Activated CD8-positive, alpha-beta memory T cell treated with anti-CD3 and anti-CD28 coated beads, Interleukin-2, amount 50 U/mL, for 1 hour (primary cell): ENCODE measurements around the gene SLC38A10.

Source experiments
- DNase-seq: peaks from one replicate; pipeline ENCODE4 v3.0.0-alpha.2; 2020; ENCODE audit errors: extremely low read depth

SLC38A10 gene

DNA sequence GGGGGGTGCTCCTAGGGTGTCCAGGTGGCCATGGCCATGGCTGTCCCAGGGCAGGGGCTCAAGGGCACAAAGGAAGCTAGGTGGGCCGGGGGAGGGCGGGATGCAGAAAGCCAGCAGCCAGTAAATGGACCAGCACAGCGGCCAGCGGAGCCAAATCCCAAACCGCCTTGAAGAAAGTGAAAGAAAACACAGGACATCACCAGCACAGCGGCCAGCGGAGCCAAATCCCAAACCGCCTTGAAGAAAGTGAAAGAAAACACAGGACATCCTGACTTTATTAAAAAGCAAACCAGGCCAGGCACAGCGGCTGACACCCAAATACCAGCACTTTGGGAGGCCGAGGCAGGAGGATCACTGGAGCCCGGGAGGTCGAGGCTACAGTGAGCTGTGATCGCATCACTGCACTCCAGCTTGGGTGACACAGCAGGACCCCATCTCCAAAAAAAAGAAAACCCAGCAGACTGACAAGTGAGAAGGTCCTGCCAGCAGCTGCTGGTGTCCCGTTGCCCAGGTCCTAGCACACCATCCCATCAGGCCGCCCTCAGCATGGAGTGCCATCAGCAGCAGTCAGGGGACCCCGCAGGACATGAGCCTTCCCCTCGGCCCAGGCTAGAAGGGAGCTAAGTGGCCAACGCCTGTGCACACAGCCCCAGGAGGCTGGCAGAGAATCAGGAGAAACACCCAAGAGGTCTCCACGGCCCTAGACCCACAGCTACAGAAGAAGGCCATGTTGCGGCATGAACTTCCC lies 17.0 kb downstream of the SLC38A10 start:
- DNase-seq: no peak

DNA sequence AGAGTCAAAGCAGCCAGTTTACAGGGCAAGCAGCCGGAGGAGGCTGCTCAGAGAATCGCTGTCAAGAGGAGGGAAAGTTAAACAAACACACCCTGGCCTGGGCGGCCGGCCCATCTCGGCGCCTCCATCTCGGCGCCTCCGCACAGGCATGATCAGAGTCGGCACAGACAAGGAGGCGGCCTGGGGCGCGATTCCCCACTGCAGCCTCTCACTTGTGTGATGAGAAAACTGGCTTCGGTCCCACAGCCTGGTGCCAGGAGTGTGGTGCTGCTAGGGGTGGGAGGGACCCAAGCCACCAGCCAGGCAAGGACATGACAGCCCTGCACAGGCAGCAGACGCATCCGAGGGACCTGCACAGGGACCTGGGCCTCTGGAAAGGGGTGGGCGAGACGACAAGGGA lies 17.7 kb downstream of the SLC38A10 start:
- no peak for DNase-seq

DNA sequence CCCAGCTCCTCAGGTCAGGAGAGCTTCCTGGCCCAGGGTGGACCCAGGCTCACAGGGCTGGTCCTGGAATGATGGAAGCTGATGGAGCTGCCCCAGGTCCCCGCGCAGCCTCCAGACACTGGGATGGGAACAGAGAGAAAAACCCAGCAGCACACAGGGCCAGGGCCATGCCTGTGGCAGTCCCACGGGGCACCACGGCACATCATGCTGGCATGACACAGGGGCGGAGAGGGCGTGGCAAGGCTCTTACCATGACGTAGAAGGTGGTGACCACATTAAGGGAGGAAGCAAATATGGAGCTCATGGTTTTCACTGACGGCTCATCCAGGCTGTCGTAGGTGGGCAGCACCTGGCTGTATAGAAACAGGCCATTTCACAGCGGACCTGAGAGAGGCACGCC lies 18.3 kb downstream of the SLC38A10 start:
- DNase-seq: no peak

DNA sequence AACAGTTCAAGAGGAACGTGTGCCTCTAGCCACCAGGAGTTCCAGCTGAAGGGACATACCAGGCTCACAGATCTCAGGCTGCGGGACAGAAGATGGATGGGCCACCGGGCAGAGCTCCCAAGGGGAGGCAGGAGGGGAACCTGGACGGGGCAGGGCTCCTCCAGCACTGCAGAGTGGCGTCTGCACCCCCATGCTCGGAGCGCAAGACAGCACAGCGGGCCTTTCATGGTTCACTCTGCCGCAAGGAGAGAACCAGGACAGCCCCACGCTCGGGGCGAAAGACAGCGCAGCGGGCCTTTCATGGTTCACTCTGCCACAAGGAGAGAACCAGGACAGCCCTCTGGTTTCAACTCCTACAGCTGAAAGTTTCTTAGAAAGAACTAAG lies 20.6 kb downstream of the SLC38A10 start:
- DNase-seq: no peak

DNA sequence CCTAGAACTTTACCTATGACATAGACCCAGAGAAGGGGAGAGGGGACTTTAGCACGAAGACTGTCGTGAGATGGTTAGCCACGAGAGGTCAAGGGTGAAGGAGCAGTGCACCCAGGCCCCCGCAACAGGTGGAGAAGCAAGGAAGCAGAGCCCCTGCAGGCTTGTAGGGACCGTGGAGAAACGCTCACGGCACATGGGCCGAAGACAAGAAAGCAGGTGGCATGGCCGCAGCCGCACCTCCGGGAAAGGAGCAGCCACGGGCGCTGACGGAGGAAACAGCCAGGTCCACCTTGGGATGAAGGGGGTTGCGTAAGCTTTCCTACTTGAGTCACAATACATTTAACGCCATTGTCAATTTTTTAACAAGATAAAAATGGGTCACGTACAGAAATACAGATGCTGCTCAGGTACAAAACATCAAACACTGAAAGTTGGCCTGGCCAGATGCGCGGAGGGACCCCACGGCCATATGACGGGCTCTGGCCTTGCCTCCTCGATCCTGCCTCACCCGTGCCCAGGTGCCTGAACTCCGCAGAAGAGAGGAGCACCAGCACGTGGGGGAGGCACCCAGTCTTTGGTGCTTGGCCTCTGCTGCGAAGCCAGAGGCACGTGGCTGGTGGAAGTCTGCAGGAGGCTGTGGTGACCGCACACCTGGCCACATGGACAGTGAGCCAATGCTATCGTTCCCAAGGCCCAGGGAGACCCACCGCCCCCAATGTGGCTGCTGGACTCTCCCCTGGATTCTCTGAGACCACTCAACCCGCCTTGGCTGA lies 21.2 kb downstream of the SLC38A10 start:
- no peak for DNase-seq

DNA sequence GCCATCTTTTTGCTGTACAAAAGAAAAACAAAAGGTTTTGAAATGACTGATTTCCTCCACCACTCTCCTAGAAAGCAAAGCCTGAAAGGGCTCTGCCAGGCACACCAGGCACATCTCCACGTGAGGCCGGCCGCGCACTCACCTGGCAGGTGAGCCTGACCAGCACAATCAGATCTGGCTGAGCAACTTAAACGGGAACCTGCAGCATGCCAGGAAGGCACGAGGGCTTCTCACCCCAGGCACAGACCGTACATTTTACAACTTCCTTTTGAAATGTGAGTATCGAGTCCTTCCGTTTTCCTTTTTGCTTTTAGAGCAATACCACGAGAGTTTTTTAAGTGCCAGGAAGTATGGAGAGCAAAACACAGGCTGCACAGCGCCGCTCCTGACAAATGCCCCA lies 22.5 kb downstream of the SLC38A10 start:
- DNase-seq: no peak

DNA sequence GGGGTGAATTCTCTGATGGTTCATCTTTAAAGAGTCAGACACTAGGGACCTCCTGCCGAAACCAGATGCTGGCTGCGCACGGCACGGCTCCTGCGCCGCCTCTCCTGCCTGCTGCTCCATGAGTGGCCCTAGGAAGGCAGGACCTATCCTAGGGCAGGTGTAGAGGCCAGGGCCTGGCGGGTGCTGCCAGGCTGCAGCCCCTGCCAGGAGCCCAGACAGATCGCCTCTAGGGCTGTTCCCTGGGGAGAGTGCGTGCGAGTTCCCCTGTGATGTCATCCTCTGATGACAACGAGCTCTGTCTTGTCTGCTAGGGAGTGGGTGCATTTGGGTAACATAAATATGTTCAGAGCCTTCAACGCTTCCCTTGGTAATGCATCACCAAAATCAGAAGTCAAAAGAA lies 23.9 kb downstream of the SLC38A10 start:
- no peak for DNase-seq

DNA sequence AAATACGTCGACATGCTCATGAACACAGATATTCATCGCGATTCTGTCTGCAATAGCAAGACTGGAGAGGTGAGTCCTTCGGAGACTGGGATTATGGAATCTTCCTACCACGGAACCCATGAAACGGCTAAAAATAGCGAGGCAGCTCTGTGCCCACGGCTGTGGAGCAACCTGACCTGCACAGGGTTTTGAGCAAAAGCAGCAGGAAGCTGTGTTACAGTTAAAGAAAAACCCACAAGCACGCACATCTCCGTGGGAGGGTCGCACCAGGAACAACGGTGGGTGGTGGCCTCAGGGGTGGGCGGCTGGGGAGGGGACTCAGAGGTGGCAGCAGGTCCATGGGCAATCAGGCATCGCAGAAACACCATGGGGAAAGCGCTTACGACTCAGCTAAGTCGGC lies 24.8 kb downstream of the SLC38A10 start:
- DNase-seq: no peak

DNA sequence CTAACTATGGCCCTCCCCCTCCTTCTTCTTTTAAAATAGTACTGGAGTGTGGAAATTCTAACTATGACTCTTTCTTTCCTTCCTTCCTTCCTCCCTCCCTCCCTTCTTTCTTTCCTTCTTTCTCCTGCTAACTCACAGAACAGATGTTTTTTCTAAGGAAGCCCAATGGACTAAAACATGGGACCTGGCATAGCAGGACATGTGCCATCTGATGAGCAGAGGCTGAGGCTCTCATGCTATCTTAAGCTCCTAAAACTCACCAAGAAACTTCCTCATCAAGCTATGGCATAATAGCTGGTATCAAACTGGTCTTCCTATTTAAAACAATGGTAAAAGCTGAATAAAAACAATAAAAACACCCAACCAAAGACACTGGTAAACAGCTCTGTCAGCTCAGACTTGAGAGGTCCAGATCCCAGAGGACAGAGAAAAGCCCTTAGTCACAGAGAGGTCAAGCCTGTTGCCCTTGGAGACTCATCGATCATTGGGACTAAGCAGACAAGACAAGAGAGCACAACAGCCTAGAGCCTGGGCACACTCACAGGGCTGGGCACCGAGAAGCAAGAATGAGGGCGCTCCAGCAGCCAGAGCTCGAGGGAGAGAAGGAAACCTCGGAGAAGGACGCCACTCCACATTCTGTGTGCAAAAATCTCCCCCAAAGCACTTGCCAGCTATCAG lies 27.6 kb downstream of the SLC38A10 start:
- DNase-seq: no peak

DNA sequence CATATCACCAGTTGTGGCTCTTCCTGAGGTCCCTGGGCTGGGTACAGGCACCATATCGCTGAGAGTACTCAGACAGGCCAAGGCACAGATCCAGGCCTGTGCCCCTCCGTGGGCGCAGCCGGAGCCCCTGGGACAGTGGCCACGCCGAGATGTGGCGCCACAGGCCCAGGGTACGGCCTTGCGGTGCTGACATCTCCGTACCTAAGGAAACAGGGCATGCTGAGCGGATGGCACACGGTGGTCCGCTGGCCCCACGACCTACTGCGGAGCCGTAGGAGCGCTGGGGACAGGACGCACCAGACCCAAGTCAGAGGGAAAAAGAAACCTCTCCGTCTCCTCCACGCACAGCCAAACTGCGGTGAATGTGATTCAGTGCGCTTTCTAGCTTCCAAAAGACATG lies 29.5 kb downstream of the SLC38A10 start:
- no peak for DNase-seq

DNA sequence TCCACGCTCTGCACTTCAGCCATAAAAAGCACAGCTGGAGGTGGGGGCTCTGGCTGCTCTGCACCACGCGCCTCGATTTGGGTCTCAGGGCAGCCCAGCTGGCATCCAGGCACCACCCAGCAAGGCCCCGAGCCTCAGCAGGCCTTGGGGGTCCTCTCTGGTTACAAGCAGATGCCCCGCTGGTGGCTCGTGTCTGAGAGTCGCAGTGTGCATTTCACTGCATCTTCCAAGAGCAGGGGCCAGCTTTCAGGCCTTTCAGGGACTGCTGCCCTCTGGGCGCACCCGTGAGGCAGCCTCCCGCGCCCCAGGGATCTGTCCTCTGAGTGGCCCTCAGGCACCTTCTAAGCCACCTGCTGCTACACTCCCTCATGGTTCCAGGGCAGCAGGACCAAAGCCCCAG lies 30.5 kb downstream of the SLC38A10 start:
- no peak for DNase-seq

DNA sequence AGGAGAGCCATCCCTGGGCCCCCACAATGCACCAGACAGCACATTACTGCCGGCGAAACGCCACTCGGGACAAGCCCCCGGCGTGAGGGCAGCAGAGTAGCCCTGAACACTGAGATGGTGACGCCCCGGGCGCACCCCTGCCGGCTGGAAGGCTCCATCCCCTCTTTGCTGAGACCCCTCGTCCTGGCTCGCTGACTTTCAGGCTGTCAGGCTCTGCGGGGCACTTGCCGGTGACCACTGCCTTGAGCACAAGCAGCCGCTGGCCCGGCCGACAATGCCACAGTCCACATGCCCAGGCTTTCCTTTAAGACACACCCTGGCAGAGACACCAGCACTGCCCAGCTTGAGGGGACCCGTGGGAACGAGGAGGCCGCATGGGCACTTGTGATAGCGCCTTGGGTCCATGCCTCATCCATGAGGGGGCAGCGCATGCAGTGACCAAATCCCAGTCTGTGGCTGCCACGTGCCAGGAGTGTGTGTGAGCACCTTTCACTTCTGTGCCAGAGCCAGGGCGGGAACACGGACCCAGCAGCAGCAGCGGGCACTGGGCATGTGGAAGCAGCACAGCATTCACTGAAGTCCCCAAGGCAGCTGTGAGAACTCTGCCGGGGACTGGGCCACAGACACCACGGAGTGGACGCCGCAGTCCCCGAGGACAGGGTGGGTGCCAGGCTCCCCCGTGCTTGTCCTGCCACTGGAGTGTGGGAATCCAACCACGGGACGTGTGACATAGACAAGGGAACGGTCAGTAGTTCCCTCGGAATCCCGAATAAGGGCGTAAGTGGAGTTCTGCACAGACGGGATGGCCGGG lies 31.5 kb downstream of the SLC38A10 start:
- no peak for DNase-seq

DNA sequence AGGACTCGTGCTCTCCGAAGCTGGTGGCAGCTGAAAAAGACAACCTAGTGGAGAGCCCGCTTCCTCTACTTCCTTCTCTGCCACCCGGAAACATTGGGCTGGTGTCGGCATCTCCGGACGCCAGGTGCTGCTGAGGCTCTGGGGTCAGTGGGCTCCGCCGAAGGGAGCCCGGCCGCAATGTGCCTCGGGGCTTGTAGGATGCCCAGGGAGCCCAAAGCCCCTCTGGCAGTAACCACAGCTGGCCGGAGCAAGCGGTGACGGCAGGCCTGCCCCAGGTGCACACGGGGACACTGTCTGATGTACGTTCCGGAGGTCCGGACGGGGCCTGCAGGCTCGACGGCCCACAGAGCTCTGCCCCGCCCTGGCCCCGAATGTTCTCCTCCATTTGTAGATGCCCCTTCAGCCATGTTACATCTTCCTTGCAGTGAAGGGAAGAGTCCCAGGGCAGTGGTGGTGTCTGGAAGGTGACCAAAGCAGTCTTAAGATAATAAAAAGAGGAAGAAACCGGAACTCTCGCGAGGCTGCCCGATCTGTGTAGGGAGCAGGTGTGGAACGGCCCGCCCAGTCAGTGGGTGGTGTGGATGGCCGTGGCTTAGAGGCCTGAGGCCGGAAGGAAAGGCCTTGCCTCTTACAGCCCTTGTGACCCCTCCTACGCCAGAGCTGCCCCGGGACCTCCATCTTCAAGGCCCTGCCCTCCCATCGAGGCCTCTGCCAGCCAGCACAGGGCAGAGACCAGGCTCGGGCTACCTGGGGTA lies 33.3 kb downstream of the SLC38A10 start:
- no peak for DNase-seq

DNA sequence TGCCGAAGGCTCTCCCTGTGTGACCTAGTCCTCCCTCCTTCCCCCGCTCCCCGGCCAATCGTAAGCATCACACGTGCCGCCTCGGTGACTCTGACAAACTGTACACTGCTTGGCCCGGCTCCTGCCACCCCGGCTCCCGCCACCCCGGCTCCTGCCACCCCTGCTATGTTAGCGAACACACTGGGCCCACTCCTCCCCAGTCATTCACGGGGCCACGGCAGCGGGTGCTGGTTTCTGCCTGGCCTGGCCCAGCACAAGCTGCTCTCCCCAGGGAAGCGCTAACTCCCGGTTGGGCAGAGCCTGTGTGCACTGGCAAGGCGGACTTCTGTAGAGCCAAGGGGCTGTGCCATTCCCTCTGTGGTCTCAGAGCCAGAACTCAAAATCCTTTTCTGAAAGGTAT lies 34.0 kb downstream of the SLC38A10 start:
- no peak for DNase-seq

DNA sequence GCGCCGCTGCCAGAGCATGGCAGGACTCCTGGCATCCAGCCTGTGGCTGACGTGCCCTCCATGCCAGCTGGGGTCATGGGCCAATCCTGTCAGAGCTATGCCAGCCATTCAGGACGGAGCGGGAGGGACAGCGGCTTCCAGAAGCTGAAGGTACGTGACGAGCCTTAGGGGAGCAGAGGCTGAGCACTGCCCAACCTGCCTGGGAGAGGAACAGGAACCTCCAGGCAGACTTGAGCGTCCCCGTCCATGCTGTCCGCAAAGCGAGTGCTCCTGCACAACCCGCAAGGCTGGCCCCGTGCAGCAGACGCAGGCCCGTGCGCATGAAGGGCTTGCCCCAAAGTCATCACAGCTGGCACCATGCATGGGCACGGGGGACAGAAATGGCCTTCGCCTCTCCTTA lies 34.5 kb downstream of the SLC38A10 start:
- DNase-seq: no peak

DNA sequence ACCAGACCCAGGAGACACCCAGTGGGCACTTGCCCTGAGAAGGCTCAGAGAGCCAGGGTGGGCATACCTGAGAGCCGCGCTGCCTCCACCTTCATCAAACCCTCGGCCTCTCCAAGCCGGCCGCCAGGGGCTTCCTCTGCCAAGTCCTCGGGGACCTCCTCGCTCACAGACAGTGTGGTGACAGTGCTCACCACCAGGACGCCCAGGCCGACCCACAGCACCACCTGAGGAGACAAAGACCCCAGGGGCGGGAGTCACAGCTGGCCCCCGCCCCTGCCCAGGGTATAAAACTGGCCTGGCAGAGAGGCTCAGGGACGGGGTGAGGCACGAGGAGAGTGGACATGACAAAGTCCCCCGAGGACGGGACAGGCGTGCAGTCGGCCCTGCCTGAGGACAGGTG lies 34.9 kb downstream of the SLC38A10 start:
- DNase-seq: no peak

DNA sequence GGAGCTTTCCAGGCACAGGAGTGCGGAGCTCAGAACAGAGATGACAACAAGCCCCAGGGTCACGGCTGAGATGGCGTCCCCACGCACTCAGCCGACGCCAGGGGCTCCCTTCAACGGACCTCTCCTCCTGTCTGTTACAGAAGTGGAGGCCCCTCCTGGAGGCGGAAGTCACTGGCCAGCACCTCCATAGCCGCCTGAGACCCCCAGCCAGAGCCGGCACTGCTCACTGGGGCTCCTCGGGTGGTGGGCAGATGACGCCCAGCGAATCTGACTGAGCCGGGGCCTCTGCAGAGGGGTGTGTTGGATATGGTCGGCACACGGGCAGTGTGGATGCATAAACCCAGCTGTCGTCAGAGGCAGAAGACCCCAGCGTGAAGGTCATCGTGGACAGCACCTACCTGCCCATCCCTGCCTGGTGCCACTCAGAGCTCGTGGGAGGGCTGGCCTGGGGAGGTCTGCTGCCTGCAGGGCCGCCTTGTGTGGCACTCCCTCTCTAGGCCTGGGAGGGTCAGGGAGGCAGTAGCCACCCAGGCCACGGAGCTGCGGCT lies 36.0 kb downstream of the SLC38A10 start:
- no peak for DNase-seq

DNA sequence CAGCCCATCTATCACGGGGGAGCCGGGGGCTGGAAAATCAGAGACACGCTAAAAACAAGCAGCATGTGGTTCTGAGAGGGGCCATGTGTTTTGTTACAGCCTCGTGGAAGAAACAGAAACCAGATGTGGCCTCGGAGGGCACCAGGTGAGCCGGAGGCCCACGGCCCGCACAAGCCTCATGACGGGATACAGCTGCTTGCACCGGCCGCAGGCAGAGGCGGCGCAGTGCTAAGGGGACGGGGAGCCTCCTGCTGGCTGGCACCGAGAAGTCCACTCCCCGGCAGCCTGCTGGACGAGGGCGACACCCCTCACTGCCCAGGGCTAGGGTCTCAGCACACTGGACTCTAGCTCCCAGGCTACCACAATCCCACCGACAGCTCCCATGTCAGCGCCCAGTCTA lies 36.8 kb downstream of the SLC38A10 start:
- DNase-seq: no peak

DNA sequence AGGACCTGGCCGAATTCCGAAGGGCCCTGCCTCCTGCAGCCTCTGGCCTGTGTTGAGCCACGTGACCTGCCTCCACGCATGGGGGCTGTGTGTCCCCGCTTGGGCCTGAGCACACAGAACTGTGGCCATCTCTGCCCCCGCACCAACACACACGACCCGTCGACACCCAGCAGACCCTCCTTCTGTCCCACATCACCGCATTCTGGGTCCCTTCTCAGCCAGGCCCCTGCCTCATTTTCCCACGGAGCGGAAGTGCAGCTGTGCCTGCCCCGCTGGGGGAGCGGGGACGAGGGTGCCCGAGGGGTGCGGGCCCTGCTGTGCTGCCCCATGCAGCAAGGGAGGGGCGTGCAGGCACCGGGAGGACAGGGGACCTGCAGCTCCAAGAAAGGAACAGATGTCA lies 37.6 kb downstream of the SLC38A10 start:
- no peak for DNase-seq

DNA sequence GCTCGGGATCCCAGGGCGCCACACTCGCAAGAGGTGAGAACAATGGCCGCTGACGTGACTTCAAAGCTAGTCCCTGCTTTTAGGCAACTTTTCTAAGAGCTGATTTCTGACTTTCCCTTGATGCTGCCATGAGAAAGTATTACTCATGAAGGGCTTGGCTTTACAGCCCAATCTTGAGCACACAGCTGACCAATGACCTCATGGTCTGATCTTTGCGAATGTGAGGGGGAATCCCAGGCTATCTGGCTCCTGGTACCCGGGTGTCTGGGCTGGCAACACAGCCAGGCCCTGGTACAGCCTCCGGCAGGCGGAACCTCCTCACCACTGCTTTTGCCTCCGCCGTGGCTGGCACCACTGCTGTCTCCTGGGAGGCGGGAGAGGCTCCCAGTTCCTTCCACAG lies 38.5 kb downstream of the SLC38A10 start:
- no peak for DNase-seq
